Activated naive CD8-positive, alpha-beta T cell treated with anti-CD3 and anti-CD28 coated beads for 36 hours (primary cell): Measurements from ENCODE around the gene GNAZ. TPM values are rescaled to one million over a fixed set of nuclear protein-coding genes. Genes with fewer than 3 reads are reported as not detected.

Experiments
- DNase-seq: peaks from one replicate; pipeline ENCODE4 v3.0.0; 2021
- H3K27ac Mint-ChIP-seq: one replicate; pipeline ENCODE4 v1.8.0; 2022; ENCODE audit warnings: mild to moderate bottlenecking, moderate library complexity, mixed read lengths
- H3K27me3 Mint-ChIP-seq: one replicate; pipeline ENCODE4 v1.8.0; 2022; ENCODE audit warnings: mild to moderate bottlenecking, mixed read lengths
- H3K36me3 Mint-ChIP-seq: one replicate; pipeline ENCODE4 v1.8.0; 2021; ENCODE audit warnings: mild to moderate bottlenecking, mixed read lengths
- H3K4me1 Mint-ChIP-seq: one replicate; pipeline ENCODE4 v1.8.0; 2021; ENCODE audit warnings: mixed read lengths
- H3K4me3 Mint-ChIP-seq: one replicate; pipeline ENCODE4 v1.8.0; 2022; ENCODE audit warnings: mild to moderate bottlenecking, moderate library complexity, mixed read lengths
- H3K9me3 Mint-ChIP-seq: one replicate; pipeline ENCODE4 v1.8.0; 2022; ENCODE audit warnings: mixed read lengths
- total RNA-seq, 2 experiments: library from RNA; stranded (reverse); gene quantifications; one replicate each; pipeline ENCODE4 v1.2.3, GENCODE V29; 2021

The GNAZ gene
- total RNA-seq, 2 experiments from 2014 or later, result 0.43 to 0.54 TPM

- peaks cover 6% of the 10 kb centered on the region for H3K4me1 Mint-ChIP-seq
- H3K27ac Mint-ChIP-seq, result no peak overlapping the region
- no peak overlapping the region for H3K4me3 Mint-ChIP-seq
- DNase-seq, result no peak
- no peaks in the 10 kb centered on the region for H3K27me3 Mint-ChIP-seq
- H3K9me3 Mint-ChIP-seq, result peaks cover 8% of the 10 kb centered on the region
- no peaks in the 10 kb centered on the region for H3K36me3 Mint-ChIP-seq
Measured at GRCh38 chr22:23057331-23057730, 13.0 kb upstream of the GNAZ start.

DNA sequence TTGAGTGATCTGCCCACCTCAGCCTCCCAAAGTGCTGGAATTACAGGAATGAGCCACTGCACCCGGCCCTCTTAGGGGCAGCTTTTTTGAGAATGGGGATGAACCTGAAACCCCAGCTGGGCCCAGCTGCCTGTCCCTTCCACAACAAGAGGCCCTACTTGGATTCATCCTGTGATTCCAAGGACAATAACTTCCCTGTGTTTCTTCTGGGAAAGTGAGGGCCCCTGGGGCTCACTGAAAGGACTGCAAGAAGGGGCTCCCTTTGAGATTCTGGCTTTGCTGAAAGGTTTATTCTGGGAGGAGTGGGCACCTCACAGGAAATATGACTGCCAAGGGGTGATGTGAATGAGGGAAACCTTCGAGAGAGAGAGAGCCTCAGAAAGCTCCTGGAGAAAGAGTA, 12.3 kb upstream of the GNAZ start:
- H3K27ac Mint-ChIP-seq, result no peak overlapping the region
- DNase-seq, result no peak
- H3K9me3 Mint-ChIP-seq, result peaks cover 8% of the 10 kb centered on the region
- no peak overlapping the region for H3K4me3 Mint-ChIP-seq
- peaks cover 6% of the 10 kb centered on the region for H3K4me1 Mint-ChIP-seq
- no peaks in the 10 kb centered on the region for H3K27me3 Mint-ChIP-seq
- no peaks in the 10 kb centered on the region for H3K36me3 Mint-ChIP-seq

GRCh38 chr22:23058481-23059283, 11.6 kb upstream of the GNAZ start:
- peaks cover 6% of the 10 kb centered on the region for H3K4me1 Mint-ChIP-seq
- H3K27ac Mint-ChIP-seq, result no peak overlapping the region
- H3K27me3 Mint-ChIP-seq, result no peaks in the 10 kb centered on the region
- DNase-seq, result no peak
- H3K4me3 Mint-ChIP-seq, result no peak overlapping the region
- H3K9me3 Mint-ChIP-seq, result peaks cover 8% of the 10 kb centered on the region
- no peaks in the 10 kb centered on the region for H3K36me3 Mint-ChIP-seq

DNA sequence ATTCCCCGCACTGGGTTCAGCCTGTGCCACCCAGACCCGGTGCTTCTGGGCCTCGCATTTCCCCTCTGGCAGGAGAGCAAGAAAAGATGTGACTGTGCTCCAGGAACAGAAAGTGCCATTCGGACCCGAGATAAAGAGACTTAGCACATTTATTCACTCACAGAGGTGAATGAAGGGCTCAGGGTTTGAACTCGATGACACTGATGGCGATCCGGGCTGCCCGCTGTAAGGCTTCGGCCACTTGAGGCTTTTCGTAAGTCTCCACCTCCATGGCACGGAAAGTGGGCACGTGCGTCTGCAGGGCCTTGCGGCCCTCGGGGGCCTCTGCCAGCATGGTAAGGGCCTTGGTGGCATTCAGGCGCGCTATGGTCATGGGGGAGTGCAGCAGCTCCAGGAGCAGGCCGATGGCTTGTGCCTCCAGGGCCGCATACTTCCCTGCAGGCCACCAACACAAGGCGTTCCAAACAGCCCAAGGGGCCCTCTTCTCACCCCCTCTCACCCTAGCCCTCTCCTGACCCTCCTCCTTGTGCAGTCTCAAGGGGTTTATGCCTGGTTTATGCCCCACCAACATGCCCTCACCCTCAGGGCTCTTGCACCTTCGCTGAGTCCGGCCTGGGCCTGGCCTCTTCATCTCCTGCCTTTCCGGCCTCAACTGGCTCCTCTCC, 10.9 kb upstream of the GNAZ start:
- Mint-ChIP-seq H3K27me3 (no peaks in the 10 kb centered on the region), H3K27ac (no peak overlapping the region), H3K36me3 (no peaks in the 10 kb centered on the region), H3K4me3 (no peak overlapping the region), H3K9me3 (peaks cover 8% of the 10 kb centered on the region), H3K4me1 (peaks cover 4% of the 10 kb centered on the region)
- no peak for DNase-seq

DNA sequence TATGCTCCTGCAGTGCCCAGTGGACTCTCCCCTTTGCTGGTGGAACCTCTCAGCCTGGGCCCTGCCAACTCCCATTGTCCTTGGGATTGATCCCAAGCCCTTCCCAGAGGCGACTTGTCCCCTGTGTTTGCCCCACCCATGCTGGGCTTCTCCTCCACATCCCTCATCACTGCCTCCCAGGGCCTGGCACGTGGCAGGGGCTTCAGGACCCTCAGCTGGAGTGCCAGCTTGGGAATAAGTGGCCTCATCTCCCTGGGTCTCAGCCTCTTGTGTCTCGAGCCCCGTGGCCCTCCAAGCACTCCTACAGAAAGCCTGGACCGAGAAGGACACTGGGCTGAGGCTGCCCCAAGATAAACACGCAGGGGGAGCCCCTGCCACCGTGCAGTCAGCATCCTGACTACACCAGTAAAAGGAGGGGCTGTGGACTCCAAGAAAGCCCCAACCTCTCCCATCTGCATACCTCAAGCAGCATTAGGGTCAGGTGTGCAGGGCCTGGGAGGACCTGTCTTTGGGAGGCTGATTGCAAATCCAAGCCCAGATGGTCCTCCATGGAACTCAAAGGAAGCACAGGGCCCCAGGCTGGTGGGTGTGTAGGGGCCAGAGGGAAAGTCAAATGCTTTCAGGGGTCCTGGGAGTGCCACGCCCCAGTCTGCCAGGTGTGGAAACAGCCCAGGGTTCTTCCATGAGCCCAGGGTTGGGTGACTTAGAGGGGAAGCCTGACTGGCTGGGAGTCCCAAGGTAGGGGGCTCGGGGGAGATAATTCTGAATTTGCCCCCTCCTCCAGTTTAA, 9.5 kb upstream of the GNAZ start:
- no peak overlapping the region for H3K4me3 Mint-ChIP-seq
- no peaks in the 10 kb centered on the region for H3K27me3 Mint-ChIP-seq
- H3K36me3 Mint-ChIP-seq, result no peaks in the 10 kb centered on the region
- H3K4me1 Mint-ChIP-seq, result no peaks in the 10 kb centered on the region
- no peak overlapping the region for H3K27ac Mint-ChIP-seq
- H3K9me3 Mint-ChIP-seq, result peaks cover 8% of the 10 kb centered on the region
- no peak for DNase-seq

- H3K36me3 Mint-ChIP-seq, result no peaks in the 10 kb centered on the region
- H3K4me1 Mint-ChIP-seq, result no peaks in the 10 kb centered on the region
- H3K4me3 Mint-ChIP-seq, result no peak overlapping the region
- H3K27me3 Mint-ChIP-seq, result no peaks in the 10 kb centered on the region
- no peak for DNase-seq
- H3K9me3 Mint-ChIP-seq, result peaks cover 7% of the 10 kb centered on the region
- H3K27ac Mint-ChIP-seq, result no peak overlapping the region
Measured at GRCh38 chr22:23061471-23062280, 8.6 kb upstream of the GNAZ start.

- no peak for DNase-seq
- no peaks in the 10 kb centered on the region for H3K36me3 Mint-ChIP-seq
- H3K4me3 Mint-ChIP-seq, result no peak overlapping the region
- H3K27ac Mint-ChIP-seq, result no peak overlapping the region
- H3K4me1 Mint-ChIP-seq, result no peaks in the 10 kb centered on the region
- H3K27me3 Mint-ChIP-seq, result no peaks in the 10 kb centered on the region
- no peaks in the 10 kb centered on the region for H3K9me3 Mint-ChIP-seq
Measured at GRCh38 chr22:23062616-23063538, 7.4 kb upstream of the GNAZ start.

GRCh38 chr22:23063539-23064380, 6.6 kb upstream of the GNAZ start:
- H3K36me3 Mint-ChIP-seq, result no peaks in the 10 kb centered on the region
- no peak for DNase-seq
- no peak overlapping the region for H3K4me3 Mint-ChIP-seq
- no peaks in the 10 kb centered on the region for H3K27me3 Mint-ChIP-seq
- H3K27ac Mint-ChIP-seq, result no peak overlapping the region
- no peaks in the 10 kb centered on the region for H3K9me3 Mint-ChIP-seq
- H3K4me1 Mint-ChIP-seq, result no peaks in the 10 kb centered on the region

GRCh38 chr22:23064381-23065068, 5.8 kb upstream of the GNAZ start:
- Mint-ChIP-seq H3K4me3 (no peak overlapping the region), H3K36me3 (no peaks in the 10 kb centered on the region), H3K4me1 (no peaks in the 10 kb centered on the region), H3K27ac (no peak overlapping the region), H3K27me3 (peaks cover under 1% of the 10 kb centered on the region), H3K9me3 (no peaks in the 10 kb centered on the region)
- no peak for DNase-seq

- no peak for DNase-seq
- no peak overlapping the region for H3K27ac Mint-ChIP-seq
- H3K36me3 Mint-ChIP-seq, result no peaks in the 10 kb centered on the region
- no peaks in the 10 kb centered on the region for H3K9me3 Mint-ChIP-seq
- H3K4me3 Mint-ChIP-seq, result no peak overlapping the region
- no peaks in the 10 kb centered on the region for H3K4me1 Mint-ChIP-seq
- peaks cover 3% of the 10 kb centered on the region for H3K27me3 Mint-ChIP-seq
Measured at GRCh38 chr22:23065069-23065451, 5.3 kb upstream of the GNAZ start.

- Mint-ChIP-seq H3K36me3 (no peaks in the 10 kb centered on the region), H3K27me3 (peaks cover 3% of the 10 kb centered on the region), H3K4me3 (no peak overlapping the region), H3K9me3 (no peaks in the 10 kb centered on the region), H3K4me1 (no peaks in the 10 kb centered on the region), H3K27ac (no peak overlapping the region)
- DNase-seq, result no peak
Measured at GRCh38 chr22:23065495-23066122, 4.7 kb upstream of the GNAZ start.

DNA sequence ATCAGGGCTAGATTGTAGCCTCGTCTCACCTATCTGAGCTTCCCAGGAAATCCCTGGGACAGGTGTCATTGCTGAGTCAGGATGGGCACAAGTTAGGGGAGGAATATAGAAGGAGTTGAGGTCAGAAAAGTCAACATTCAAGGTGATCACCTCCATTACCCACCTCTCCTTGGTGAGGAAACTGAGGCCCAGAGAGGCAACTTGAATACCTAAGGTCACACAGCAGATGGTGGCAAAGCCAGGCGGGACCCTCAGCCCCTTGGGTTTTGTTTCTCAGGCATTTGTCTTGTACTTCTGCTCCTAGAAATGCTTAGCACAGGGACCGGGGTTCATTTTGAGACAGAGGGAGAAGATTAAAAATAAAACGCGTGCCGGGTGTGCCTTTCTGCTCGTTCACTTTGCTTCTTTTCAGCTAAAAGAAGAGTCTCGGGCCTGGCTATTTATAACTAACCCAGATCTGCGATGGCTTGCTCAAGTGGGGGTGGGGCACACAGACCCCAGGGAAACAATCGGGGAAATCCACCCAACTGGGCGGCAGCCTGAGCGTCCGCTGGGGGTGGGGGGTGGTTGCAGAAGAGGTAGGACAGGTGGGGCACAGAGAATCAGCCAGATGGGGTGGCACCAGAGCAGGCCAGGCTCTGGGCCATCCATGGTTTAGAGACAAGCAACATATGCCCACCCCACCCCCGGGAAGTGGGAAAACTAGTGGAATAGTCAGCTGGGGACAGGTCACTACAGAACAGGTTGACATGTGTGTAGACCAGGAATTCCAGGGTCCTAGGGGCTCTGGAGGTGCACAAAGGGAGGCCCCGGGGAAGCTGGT, 3.9 kb upstream of the GNAZ start:
- no peak for DNase-seq

More for the DNA sequence above, 3.9 kb upstream of the GNAZ start:
- no peak overlapping the region for H3K4me3 Mint-ChIP-seq
- no peak overlapping the region for H3K27ac Mint-ChIP-seq
- H3K27me3 Mint-ChIP-seq, result peaks cover 9% of the 10 kb centered on the region
- peaks cover 3% of the 10 kb centered on the region for H3K4me1 Mint-ChIP-seq
- H3K36me3 Mint-ChIP-seq, result no peaks in the 10 kb centered on the region
- H3K9me3 Mint-ChIP-seq, result no peaks in the 10 kb centered on the region
